HepG2 (cell line): Measurements from ENCODE around the gene KAZN. TPM values are rescaled to one million over a fixed set of nuclear protein-coding genes. Genes with fewer than 3 reads are reported as not detected.

ENCODE experiments used
- CAMTA2 ChIP-seq: sonication (generic); formaldehyde crosslinking; IDR thresholded peaks from 2 replicates; pipeline ENCODE4 v1.4.0; 2020; ENCODE audit warnings: mild to moderate bottlenecking, missing genetic modification reagents, borderline replicate concordance
- CC2D1A ChIP-seq: sonication (generic); formaldehyde crosslinking; IDR thresholded peaks from 2 replicates; pipeline ENCODE4 v1.8.1; 2023; ENCODE audit warnings: mild to moderate bottlenecking, missing genetic modification reagents
- EED ChIP-seq: sonication (generic); formaldehyde crosslinking; IDR thresholded peaks from 2 replicates; pipeline ENCODE4 v1.5.0; 2020; ENCODE audit warnings: mild to moderate bottlenecking, missing genetic modification reagents
- FOXM1 ChIP-seq: sonication (generic); formaldehyde crosslinking; IDR thresholded peaks from 2 replicates; pipeline ENCODE4 v1.5.0; 2020; ENCODE audit warnings: missing genetic modification reagents
- GATAD2A ChIP-seq: IDR thresholded peaks from 2 replicates; pipeline ENCODE4 v1.6.1; 2016
- IRX3 ChIP-seq: sonication (generic); formaldehyde crosslinking; IDR thresholded peaks from 2 replicates; pipeline ENCODE4 v1.8.1; 2023; ENCODE audit warnings: mild to moderate bottlenecking, low read depth, missing genetic modification reagents, borderline replicate concordance
- MAF1 ChIP-seq: sonication (generic); formaldehyde crosslinking; IDR thresholded peaks from 2 replicates; pipeline ENCODE4 v1.5.0; 2020; ENCODE audit warnings: missing genetic modification reagents, borderline replicate concordance
- REXO4 ChIP-seq: sonication (generic); formaldehyde crosslinking; IDR thresholded peaks from 2 replicates; pipeline ENCODE4 v1.8.0; 2022; ENCODE audit warnings: missing genetic modification reagents, mild to moderate bottlenecking, borderline replicate concordance
- U2AF2 ChIP-seq: fragments of 200-400 bp; formaldehyde crosslinking; IDR thresholded peaks from 2 replicates; pipeline ENCODE4 v1.6.1; 2017; ENCODE audit warnings: low read depth, mild to moderate bottlenecking, low read length
- ZBTB4 ChIP-seq: sonication (generic); formaldehyde crosslinking; IDR thresholded peaks from 2 replicates; pipeline ENCODE4 v1.4.0; 2020; ENCODE audit warnings: missing genetic modification reagents, mild to moderate bottlenecking, borderline replicate concordance
- ZFP41 ChIP-seq: sonication (generic); formaldehyde crosslinking; IDR thresholded peaks from 2 replicates; pipeline ENCODE4 v1.4.0; 2020; ENCODE audit warnings: mild to moderate bottlenecking, missing genetic modification reagents, borderline replicate concordance
- ZMYM4 ChIP-seq: sonication (generic); formaldehyde crosslinking; IDR thresholded peaks from 2 replicates; pipeline ENCODE4 v1.8.1; 2023; ENCODE audit warnings: mild to moderate bottlenecking, missing genetic modification reagents
- ZNF430 ChIP-seq: sonication (generic); formaldehyde crosslinking; IDR thresholded peaks from 2 replicates; pipeline ENCODE4 v1.9.0; 2021; ENCODE audit warnings: mild to moderate bottlenecking, missing genetic modification reagents
- ZNF878 ChIP-seq: sonication (generic); formaldehyde crosslinking; IDR thresholded peaks from 2 replicates; pipeline ENCODE4 v1.8.1; 2023; ENCODE audit warnings: mild to moderate bottlenecking, missing genetic modification reagents, moderate library complexity
- ZSCAN20 ChIP-seq: sonication (generic); formaldehyde crosslinking; IDR thresholded peaks from 2 replicates; pipeline ENCODE4 v1.4.0; 2020; ENCODE audit warnings: missing genetic modification reagents, mild to moderate bottlenecking, borderline replicate concordance
- polyA plus RNA-seq, 8 experiments: library from polyadenylated mRNA; depleted of rRNA in 3 of 8; stranded (reverse) in 7 of 8; unstranded in 1 of 8; fragments of >200 nt; fragmentation: Illumina TruSeq in 4 of 8; extraction: Trizol in 4 of 8; gene quantifications; 2 replicates each; pipeline versions ENCODE4 v1.2.1 to v1.2.3, GENCODE V29; 2011 to 2016; ENCODE audit warnings: low read depth in 4 of 8, missing spikeins in 1 of 8, mixed read lengths in 1 of 8; ENCODE audit not compliant: insufficient read depth in 1 of 8
- total RNA-seq, 5 experiments: library from RNA; depleted of rRNA; stranded (reverse); fragments of >200 nt; fragmentation: Illumina TruSeq; extraction: Trizol; gene quantifications; 2 replicates each; pipeline ENCODE4 v1.2.3, GENCODE V29; 2016; ENCODE audit warnings: low read depth in 1 of 5
- TF ChIP-seq, protein P1 (sequence below): sonication (generic); formaldehyde crosslinking; IDR thresholded peaks from 2 replicates; pipeline ENCODE4 v1.5.0; 2020; ENCODE audit warnings: missing genetic modification reagents
- TF ChIP-seq, protein P2 (sequence below): fragments of 450-650 bp; IDR thresholded peaks from 2 replicates; pipeline ENCODE4 v1.6.1; 2017
- TF ChIP-seq, protein P3 (sequence below): sonication (generic); formaldehyde crosslinking; IDR thresholded peaks from 2 replicates; pipeline ENCODE4 v1.4.0; 2020; ENCODE audit warnings: missing genetic modification reagents
- TF ChIP-seq, protein P4 (sequence below): sonication (generic); formaldehyde crosslinking; IDR thresholded peaks from 2 replicates; pipeline ENCODE4; 2020; ENCODE audit warnings: missing genetic modification reagents, mild to moderate bottlenecking, borderline replicate concordance

KAZN gene
- total and polyA plus RNA-seq, 2 of the 13 experiments (the other 11 are each of a cell fraction or from before 2014, with no cell fraction given): 10.4 to 13.5 TPM

- no peak for TF ChIP-seq GATAD2A
- TF ChIP-seq, protein P1, sequence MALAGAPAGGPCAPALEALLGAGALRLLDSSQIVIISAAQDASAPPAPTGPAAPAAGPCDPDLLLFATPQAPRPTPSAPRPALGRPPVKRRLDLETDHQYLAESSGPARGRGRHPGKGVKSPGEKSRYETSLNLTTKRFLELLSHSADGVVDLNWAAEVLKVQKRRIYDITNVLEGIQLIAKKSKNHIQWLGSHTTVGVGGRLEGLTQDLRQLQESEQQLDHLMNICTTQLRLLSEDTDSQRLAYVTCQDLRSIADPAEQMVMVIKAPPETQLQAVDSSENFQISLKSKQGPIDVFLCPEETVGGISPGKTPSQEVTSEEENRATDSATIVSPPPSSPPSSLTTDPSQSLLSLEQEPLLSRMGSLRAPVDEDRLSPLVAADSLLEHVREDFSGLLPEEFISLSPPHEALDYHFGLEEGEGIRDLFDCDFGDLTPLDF (CRISPR knock-in tag): no peak
- no peak for TF ChIP-seq U2AF2
- TF ChIP-seq MAF1 (CRISPR knock-in tag): 0 out of 2 replicates have a peak, but pooled peaks have one; percentile 3
- TF ChIP-seq ZNF878 (CRISPR knock-in tag): no peak
- TF ChIP-seq IRX3: 0 out of 2 replicates have a peak, but pooled peaks have one; percentile 10
- no peak for TF ChIP-seq ZBTB4
- TF ChIP-seq ZNF430 (CRISPR knock-in tag): no peak
- TF ChIP-seq, protein P2, sequence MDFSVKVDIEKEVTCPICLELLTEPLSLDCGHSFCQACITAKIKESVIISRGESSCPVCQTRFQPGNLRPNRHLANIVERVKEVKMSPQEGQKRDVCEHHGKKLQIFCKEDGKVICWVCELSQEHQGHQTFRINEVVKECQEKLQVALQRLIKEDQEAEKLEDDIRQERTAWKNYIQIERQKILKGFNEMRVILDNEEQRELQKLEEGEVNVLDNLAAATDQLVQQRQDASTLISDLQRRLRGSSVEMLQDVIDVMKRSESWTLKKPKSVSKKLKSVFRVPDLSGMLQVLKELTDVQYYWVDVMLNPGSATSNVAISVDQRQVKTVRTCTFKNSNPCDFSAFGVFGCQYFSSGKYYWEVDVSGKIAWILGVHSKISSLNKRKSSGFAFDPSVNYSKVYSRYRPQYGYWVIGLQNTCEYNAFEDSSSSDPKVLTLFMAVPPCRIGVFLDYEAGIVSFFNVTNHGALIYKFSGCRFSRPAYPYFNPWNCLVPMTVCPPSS: no peak
- no peak for TF ChIP-seq ZMYM4
- TF ChIP-seq, protein P3, sequence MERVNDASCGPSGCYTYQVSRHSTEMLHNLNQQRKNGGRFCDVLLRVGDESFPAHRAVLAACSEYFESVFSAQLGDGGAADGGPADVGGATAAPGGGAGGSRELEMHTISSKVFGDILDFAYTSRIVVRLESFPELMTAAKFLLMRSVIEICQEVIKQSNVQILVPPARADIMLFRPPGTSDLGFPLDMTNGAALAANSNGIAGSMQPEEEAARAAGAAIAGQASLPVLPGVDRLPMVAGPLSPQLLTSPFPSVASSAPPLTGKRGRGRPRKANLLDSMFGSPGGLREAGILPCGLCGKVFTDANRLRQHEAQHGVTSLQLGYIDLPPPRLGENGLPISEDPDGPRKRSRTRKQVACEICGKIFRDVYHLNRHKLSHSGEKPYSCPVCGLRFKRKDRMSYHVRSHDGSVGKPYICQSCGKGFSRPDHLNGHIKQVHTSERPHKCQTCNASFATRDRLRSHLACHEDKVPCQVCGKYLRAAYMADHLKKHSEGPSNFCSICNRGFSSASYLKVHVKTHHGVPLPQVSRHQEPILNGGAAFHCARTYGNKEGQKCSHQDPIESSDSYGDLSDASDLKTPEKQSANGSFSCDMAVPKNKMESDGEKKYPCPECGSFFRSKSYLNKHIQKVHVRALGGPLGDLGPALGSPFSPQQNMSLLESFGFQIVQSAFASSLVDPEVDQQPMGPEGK: 0 out of 2 replicates have a peak, but pooled peaks have one; percentile 33
- TF ChIP-seq REXO4: no peak
- no peak for TF ChIP-seq CAMTA2
- TF ChIP-seq, protein P4, sequence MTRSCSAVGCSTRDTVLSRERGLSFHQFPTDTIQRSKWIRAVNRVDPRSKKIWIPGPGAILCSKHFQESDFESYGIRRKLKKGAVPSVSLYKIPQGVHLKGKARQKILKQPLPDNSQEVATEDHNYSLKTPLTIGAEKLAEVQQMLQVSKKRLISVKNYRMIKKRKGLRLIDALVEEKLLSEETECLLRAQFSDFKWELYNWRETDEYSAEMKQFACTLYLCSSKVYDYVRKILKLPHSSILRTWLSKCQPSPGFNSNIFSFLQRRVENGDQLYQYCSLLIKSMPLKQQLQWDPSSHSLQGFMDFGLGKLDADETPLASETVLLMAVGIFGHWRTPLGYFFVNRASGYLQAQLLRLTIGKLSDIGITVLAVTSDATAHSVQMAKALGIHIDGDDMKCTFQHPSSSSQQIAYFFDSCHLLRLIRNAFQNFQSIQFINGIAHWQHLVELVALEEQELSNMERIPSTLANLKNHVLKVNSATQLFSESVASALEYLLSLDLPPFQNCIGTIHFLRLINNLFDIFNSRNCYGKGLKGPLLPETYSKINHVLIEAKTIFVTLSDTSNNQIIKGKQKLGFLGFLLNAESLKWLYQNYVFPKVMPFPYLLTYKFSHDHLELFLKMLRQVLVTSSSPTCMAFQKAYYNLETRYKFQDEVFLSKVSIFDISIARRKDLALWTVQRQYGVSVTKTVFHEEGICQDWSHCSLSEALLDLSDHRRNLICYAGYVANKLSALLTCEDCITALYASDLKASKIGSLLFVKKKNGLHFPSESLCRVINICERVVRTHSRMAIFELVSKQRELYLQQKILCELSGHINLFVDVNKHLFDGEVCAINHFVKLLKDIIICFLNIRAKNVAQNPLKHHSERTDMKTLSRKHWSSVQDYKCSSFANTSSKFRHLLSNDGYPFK (CRISPR knock-in tag): no peak
- peak; percentile 8; the same call in 1 of the 2 replicates for TF ChIP-seq EED (CRISPR knock-in tag)
- no peak for TF ChIP-seq ZSCAN20 (CRISPR knock-in tag)
- no peak for TF ChIP-seq ZFP41
- no peak for TF ChIP-seq CC2D1A (CRISPR knock-in tag)
- TF ChIP-seq FOXM1 (CRISPR knock-in tag): no peak
Measured at GRCh38 chr1:15153184-15153841, 554.8 kb downstream of the KAZN start, which contains the start of gene TMEM51 (continued).
